CD14-positive monocyte (primary cell): ENCODE results near the gene IKBKE. TPM values are rescaled to one million over a fixed set of nuclear protein-coding genes. Genes with fewer than 3 reads are reported as not detected.

Experiments used
- DNase-seq, 3 donors: peaks; one replicate each; pipeline ENCODE4 v3.0.0-alpha.2; 2011 to 2022
- H2AFZ ChIP-seq: 2 replicates; pipeline ENCODE4 v1.6.0; 2012; ENCODE audit warnings: mild to moderate bottlenecking, low read depth, low read length, inconsistent platforms; ENCODE audit not compliant: insufficient read depth, poor library complexity, severe bottlenecking
- H3K27ac ChIP-seq, 2 donors: 1 replicate in 1 of 2; 2 replicates in 1 of 2; pipeline ENCODE4 v1.5.1; 2012 to 2013; ENCODE audit warnings: low read length in 2 of 2, control low read depth in 1 of 2, inconsistent platforms in 1 of 2, low read depth in 1 of 2, mild to moderate bottlenecking in 1 of 2
- H3K27me3 ChIP-seq, 2 donors: one replicate each; pipeline versions ENCODE4 v1.6.0 to v1.6.1; 2011 to 2013; ENCODE audit warnings: low read length in 2 of 2; ENCODE audit not compliant: control insufficient read depth in 2 of 2, insufficient read depth in 2 of 2
- H3K36me3 ChIP-seq, 2 donors: replicated peaks in 1 of 2; 1 replicate in 1 of 2; 2 replicates in 1 of 2; pipeline versions ENCODE4 v1.5.1 to v1.6.1; 2012 to 2013; ENCODE audit warnings: low read length in 2 of 2, control low read depth in 1 of 2, inconsistent platforms in 1 of 2, mild to moderate bottlenecking in 1 of 2; ENCODE audit not compliant: insufficient read depth in 2 of 2, control insufficient read depth in 1 of 2
- H3K4me1 ChIP-seq, 2 donors: 1 replicate in 1 of 2; 2 replicates in 1 of 2; pipeline versions ENCODE4 v1.5.1 to v1.6.1; 2012 to 2013; ENCODE audit warnings: low read length in 2 of 2, control low read depth in 1 of 2, inconsistent platforms in 1 of 2, mild to moderate bottlenecking in 1 of 2, moderate library complexity in 1 of 2; ENCODE audit not compliant: insufficient read depth in 2 of 2, control insufficient read depth in 1 of 2
- H3K4me2 ChIP-seq: replicated peaks from 2 replicates; pipeline ENCODE3; 2012; ENCODE audit warnings: low read length, moderate library complexity, mild to moderate bottlenecking; ENCODE audit not compliant: poor library complexity, severe bottlenecking; ENCODE audit errors: extremely low read depth
- H3K4me3 ChIP-seq, 3 experiments: fragments of 200-600 bp in 1 of 3; sonication (generic) in 1 of 3; replicated peaks in 1 of 3; 1 replicate in 2 of 3; 2 replicates in 1 of 3; pipeline ENCODE4 v1.5.1; 2011 to 2013; ENCODE audit warnings: low read length in 3 of 3, mild to moderate bottlenecking in 3 of 3, control low read depth in 2 of 3, low read depth in 2 of 3, inconsistent platforms in 1 of 3, moderate library complexity in 1 of 3
- H3K79me2 ChIP-seq: 2 replicates; pipeline ENCODE4 v1.6.0; 2012; ENCODE audit warnings: mild to moderate bottlenecking, control low read depth, inconsistent platforms, low read length, moderate library complexity; ENCODE audit not compliant: insufficient read depth
- H3K9ac ChIP-seq: 2 replicates; pipeline ENCODE4 v1.6.0; 2017; ENCODE audit warnings: low read length, mild to moderate bottlenecking; ENCODE audit not compliant: insufficient read depth, poor library complexity, severe bottlenecking
- H3K9me3 ChIP-seq, 2 donors: replicated peaks in 1 of 2; 1 replicate in 1 of 2; 2 replicates in 1 of 2; pipeline versions ENCODE4 v1.5.1 to v1.6.1; 2012 to 2013; ENCODE audit warnings: low read length in 2 of 2, control low read depth in 1 of 2; ENCODE audit not compliant: control insufficient read depth in 1 of 2, insufficient read depth in 1 of 2
- H4K20me1 ChIP-seq: 2 replicates; pipeline ENCODE4 v1.6.0; 2012; ENCODE audit warnings: mild to moderate bottlenecking, low read length, control low read depth, moderate library complexity; ENCODE audit not compliant: insufficient read depth
- H3K27ac Mint-ChIP-seq, 7 donors: one replicate each; pipeline ENCODE4 v1.8.0; 2020; ENCODE audit warnings: mild to moderate bottlenecking in 7 of 7, mixed read lengths in 7 of 7, moderate library complexity in 6 of 7, inconsistent platforms in 2 of 7
- H3K27me3 Mint-ChIP-seq, 3 donors: one replicate each; pipeline ENCODE4 v1.8.0; 2021 to 2022; ENCODE audit warnings: low read depth in 3 of 3, mild to moderate bottlenecking in 3 of 3, mixed read lengths in 3 of 3, moderate library complexity in 3 of 3, inconsistent platforms in 1 of 3
- H3K36me3 Mint-ChIP-seq, 2 donors: one replicate each; pipeline ENCODE4 v1.8.0; 2020; ENCODE audit warnings: mixed read lengths in 2 of 2, inconsistent platforms in 1 of 2, mild to moderate bottlenecking in 1 of 2
- H3K4me1 Mint-ChIP-seq: one replicate; pipeline ENCODE4 v1.8.0; 2020; ENCODE audit warnings: mild to moderate bottlenecking, mixed read lengths
- H3K4me3 Mint-ChIP-seq, 2 donors: one replicate each; pipeline ENCODE4 v1.8.0; 2020; ENCODE audit warnings: mild to moderate bottlenecking in 2 of 2, mixed read lengths in 2 of 2, moderate library complexity in 1 of 2
- H3K9me3 Mint-ChIP-seq, 7 donors: one replicate each; pipeline ENCODE4 v1.8.0; 2020 to 2022; ENCODE audit warnings: mixed read lengths in 7 of 7, mild to moderate bottlenecking in 6 of 7, moderate library complexity in 6 of 7, inconsistent platforms in 2 of 7
- CTCF ChIP-seq: fragments of 200-600 bp; IDR thresholded peaks from one replicate; pipeline ENCODE4 v1.8.0; 2022; ENCODE audit warnings: antibody characterized with exemption, mild to moderate bottlenecking
- WGBS: methylation state at CpG from one replicate; pipeline ENCODE4 v1.1.5; 2013; ENCODE audit warnings: missing lambda C conversion rate; ENCODE audit not compliant: insufficient coverage; 5-methylcytosine and 5-hydroxymethylcytosine counted together
- intact Hi-C, 2 donors: fragments of 100-400 bp; cut with micrococcal nuclease; formaldehyde crosslinking; loops; one replicate each; pipeline versions ENCODE4 v1.15.0 to v1.15.1; 2023
- polyA plus RNA-seq, 3 donors: library from polyadenylated mRNA; depleted of rRNA in 1 of 3; unstranded in 2 of 3; stranded (reverse) in 1 of 3; fragments of 300-500 nt in 2 of 3; fragments of >200 nt in 1 of 3; fragmentation: Illumina TruSeq in 2 of 3; gene quantifications; 1 replicate in 2 of 3; 2 replicates in 1 of 3; pipeline ENCODE4 v1.2.3, GENCODE V29; 2012 to 2021

The IKBKE gene
- polyA plus RNA-seq, 3 donors = 35.6 to 40.7 (median 37.6) TPM

GRCh38 chr1:206532368-206532767 lies 62.1 kb downstream of the IKBKE start:
- Mint-ChIP-seq H3K4me3 (no peak overlapping the region), H3K4me1 (no peaks in the 10 kb centered on the region), H3K27me3 (peaks cover 0 to 8% (median 4%) of the 10 kb centered on the region in 3 donors), H3K36me3 (no peaks in the 10 kb centered on the region), H3K27ac (no peak overlapping the region), H3K9me3 (peaks cover 0 to 1% (median 0%) of the 10 kb centered on the region in 7 donors)
- Histone ChIP-seq H3K4me2 (no peak overlapping the region), H3K27me3 (no peaks in the 10 kb centered on the region), H3K79me2 (no peaks in the 10 kb centered on the region), H3K4me3 (no peak overlapping the region), H3K27ac (no peak overlapping the region), H3K4me1 (no peaks in the 10 kb centered on the region), H3K36me3 (no peaks in the 10 kb centered on the region), H4K20me1 (no peaks in the 10 kb centered on the region), H3K9me3 (no peaks in the 10 kb centered on the region), H3K9ac (no peak overlapping the region), H2AFZ (no peak overlapping the region)
- TF ChIP-seq CTCF = no peak
- 96% methylated on average over 5 of the region's 7 CpGs for WGBS
- intact Hi-C loops = loop anchor here in 1 of 2 donors (5.0 kb wide), 1 partner anchor 40 kb away; no protein-coding TSS in a partner anchor
- DNase-seq = no peak

GRCh38 chr1:206534552-206534951 lies 64.3 kb downstream of the IKBKE start:
- Histone ChIP-seq H4K20me1 (no peaks in the 10 kb centered on the region), H3K9ac (no peak overlapping the region), H3K36me3 (no peaks in the 10 kb centered on the region), H3K27me3 (no peaks in the 10 kb centered on the region), H3K79me2 (no peaks in the 10 kb centered on the region), H3K4me1 (no peaks in the 10 kb centered on the region), H2AFZ (no peak overlapping the region), H3K4me2 (no peak overlapping the region), H3K9me3 (no peaks in the 10 kb centered on the region), H3K4me3 (no peak overlapping the region), H3K27ac (no peak overlapping the region)
- TF ChIP-seq CTCF = no peak
- H3K27ac Mint-ChIP-seq = no peak overlapping the region
- intact Hi-C loops = loop anchor here in 1 of 2 donors (5.0 kb wide), 1 partner anchor 42 kb away; no protein-coding TSS in a partner anchor
- peaks cover 0 to 8% (median 4%) of the 10 kb centered on the region in 3 donors for H3K27me3 Mint-ChIP-seq
- WGBS = 100% methylated on average over 3 of the region's 3 CpGs
- peaks cover 0 to 2% of the 10 kb centered on the region in 2 donors for H3K36me3 Mint-ChIP-seq
- peaks cover 0 to 1% (median 0%) of the 10 kb centered on the region in 7 donors for H3K9me3 Mint-ChIP-seq
- H3K4me3 Mint-ChIP-seq = no peak overlapping the region
- no peaks in the 10 kb centered on the region for H3K4me1 Mint-ChIP-seq
- no peak for DNase-seq
